A549 (cell line): Measurements from ENCODE around the gene SLC38A4.

ENCODE experiments used
- CTCF ChIP-seq: fragments of >200 bp; sonication (Bioruptor Twin); formaldehyde crosslinking; IDR thresholded peaks from 3 replicates; pipeline ENCODE4 v1.5.1; 2016
- EP300 ChIP-seq, 2 experiments: fragments of >200 bp; sonication (Bioruptor Twin); formaldehyde crosslinking; IDR thresholded peaks; 2 replicates in 1 of 2; 3 replicates in 1 of 2; pipeline ENCODE4 v1.6.1; 2016 to 2017
- HMGXB4 ChIP-seq: fragments of 250-450 bp; sonication (Bioruptor Pico); IDR thresholded peaks from 2 replicates; pipeline ENCODE4 v1.5.0; 2021; ENCODE audit warnings: mild to moderate bottlenecking, moderate library complexity, borderline replicate concordance
- MAX ChIP-seq: IDR thresholded peaks from 2 replicates; pipeline ENCODE4 v1.6.1; 2012
- POLR2A ChIP-seq: IDR thresholded peaks from 2 replicates; pipeline ENCODE4 v1.6.1; 2012; ENCODE audit warnings: mild to moderate bottlenecking, low read length
- POLR2AphosphoS2 ChIP-seq: conservative IDR thresholded peaks from 2 replicates; pipeline ENCODE4 v1.6.1; 2012; ENCODE audit warnings: low read length, improper control_type of control experiment, inconsistent platforms
- REST ChIP-seq: fragments of 200-600 bp; sonication (generic); IDR thresholded peaks from 2 replicates; pipeline ENCODE4 v1.6.1; 2016; ENCODE audit warnings: antibody characterized with exemption, mild to moderate bottlenecking, moderate library complexity

GRCh38 chr12:46798056-46798455 lies 27.7 kb downstream of the SLC38A4 start:
- TF ChIP-seq CTCF (no peak), REST (no peak), EP300 (IDR thresholded peaks at IDR 0.05) (no peak), POLR2AphosphoS2 (no peak), POLR2A (no peak), HMGXB4 (no peak), MAX (no peak)
